Limb (tissue), 2 donors: ENCODE data around the gene UBAC2.

Experiments
- DNase-seq, 2 donors: peaks; one replicate each; pipeline ENCODE4 v3.0.0-alpha.2; 2016; ENCODE audit errors: extremely low spot score in 2 of 2

UBAC2 gene

GRCh38 chr13:99335603-99336002 is 134.9 kb downstream of the UBAC2 start:
- no peak for DNase-seq

- no peak for DNase-seq
Measured at GRCh38 chr13:99339230-99339721, 138.6 kb downstream of the UBAC2 start.

GRCh38 chr13:99339736-99340397 is 139.2 kb downstream of the UBAC2 start:
- no peak for DNase-seq

- no peak for DNase-seq
Measured at GRCh38 chr13:99340638-99341037, 140.0 kb downstream of the UBAC2 start.

GRCh38 chr13:99341969-99342722 is 141.5 kb downstream of the UBAC2 start:
- no peak for DNase-seq

- no peak for DNase-seq
Measured at GRCh38 chr13:99342723-99343315, 142.2 kb downstream of the UBAC2 start.

- no peak for DNase-seq
Measured at GRCh38 chr13:99344610-99345208, 144.1 kb downstream of the UBAC2 start.

GRCh38 chr13:99345345-99345744 is 144.7 kb downstream of the UBAC2 start:
- DNase-seq, result no peak

- no peak for DNase-seq
Measured at GRCh38 chr13:99346335-99347042, 145.8 kb downstream of the UBAC2 start.

GRCh38 chr13:99347335-99347878 is 146.8 kb downstream of the UBAC2 start:
- DNase-seq, result no peak

GRCh38 chr13:99347911-99348451 is 147.3 kb downstream of the UBAC2 start:
- DNase-seq, result no peak

- no peak for DNase-seq
Measured at GRCh38 chr13:99350191-99350590, 149.5 kb downstream of the UBAC2 start.

GRCh38 chr13:99351772-99352171 is 151.1 kb downstream of the UBAC2 start:
- no peak for DNase-seq

GRCh38 chr13:99352351-99353245 is 151.9 kb downstream of the UBAC2 start:
- no peak for DNase-seq

GRCh38 chr13:99353246-99353600 is 152.6 kb downstream of the UBAC2 start:
- DNase-seq, result no peak

- DNase-seq, result no peak
Measured at GRCh38 chr13:99353836-99354235, 153.2 kb downstream of the UBAC2 start.

- no peak for DNase-seq
Measured at GRCh38 chr13:99354371-99354951, 153.8 kb downstream of the UBAC2 start.

GRCh38 chr13:99355267-99356011 is 154.8 kb downstream of the UBAC2 start:
- DNase-seq, result no peak

- DNase-seq, result no peak
Measured at GRCh38 chr13:99356012-99356261, 155.3 kb downstream of the UBAC2 start.
